Stimulated activated CD8-positive, alpha-beta memory T cell treated with anti-CD3 and anti-CD28 coated beads, Interleukin-4, amount 100 ng/mL, for 1 hour (primary cell): ENCODE results near the gene CMIP.

Experiments
- DNase-seq, 2 donors: peaks; one replicate each; pipeline ENCODE4 v3.0.0-alpha.2; 2020; ENCODE audit warnings: low read depth in 2 of 2, low spot score in 1 of 2

Gene CMIP

DNA sequence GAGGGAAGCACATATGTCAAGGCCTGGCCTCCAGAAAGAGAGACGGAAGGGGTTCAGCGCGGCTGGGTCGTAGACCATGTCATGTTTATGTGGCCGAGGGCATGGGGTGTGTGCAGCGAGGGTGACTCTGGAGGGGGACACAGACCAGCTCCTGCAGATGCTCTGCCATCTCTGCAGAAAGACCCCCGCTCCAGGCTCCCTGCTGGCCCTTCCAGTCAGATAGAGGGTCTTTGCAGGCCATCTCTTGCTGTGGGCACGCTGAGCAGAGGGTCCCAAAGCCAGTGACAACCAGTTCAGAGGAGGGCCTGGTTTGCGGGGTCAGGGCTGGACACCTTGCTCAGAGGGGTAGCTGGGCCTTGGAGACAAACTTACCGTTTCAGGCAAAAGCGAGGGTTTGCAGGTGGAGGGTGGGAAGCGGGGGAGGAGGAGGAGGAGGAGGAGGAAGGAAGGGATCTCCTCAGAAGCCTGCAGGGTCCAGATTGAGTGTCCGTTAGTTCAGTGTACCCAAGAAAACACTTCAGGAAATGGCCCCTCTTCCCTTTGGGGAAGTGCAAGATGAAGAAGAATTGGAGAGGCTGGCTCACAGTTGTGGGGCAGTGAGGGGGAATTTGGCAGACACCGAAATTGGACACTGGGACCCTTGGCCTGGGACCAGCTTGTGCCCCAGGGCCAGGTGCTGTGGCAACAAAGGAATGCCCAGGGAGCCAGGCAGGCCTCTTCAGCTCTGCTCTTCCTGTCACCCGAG, 102.8 kb downstream of the CMIP start:
- no peak for DNase-seq

DNA sequence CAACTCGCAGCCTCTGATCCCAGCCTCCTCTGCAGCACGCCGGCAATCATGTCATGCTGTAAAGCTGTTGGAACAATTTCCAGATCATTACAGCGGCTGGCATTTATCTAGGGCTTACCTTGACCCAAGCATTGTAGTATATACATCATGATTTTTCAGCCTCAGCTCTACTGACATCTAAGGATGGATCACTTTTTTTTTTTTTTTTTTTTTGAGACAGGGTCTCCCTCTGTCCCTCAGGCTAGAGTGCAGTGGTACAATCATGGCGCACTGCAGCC, 103.3 kb downstream of the CMIP start:
- no peak for DNase-seq

DNA sequence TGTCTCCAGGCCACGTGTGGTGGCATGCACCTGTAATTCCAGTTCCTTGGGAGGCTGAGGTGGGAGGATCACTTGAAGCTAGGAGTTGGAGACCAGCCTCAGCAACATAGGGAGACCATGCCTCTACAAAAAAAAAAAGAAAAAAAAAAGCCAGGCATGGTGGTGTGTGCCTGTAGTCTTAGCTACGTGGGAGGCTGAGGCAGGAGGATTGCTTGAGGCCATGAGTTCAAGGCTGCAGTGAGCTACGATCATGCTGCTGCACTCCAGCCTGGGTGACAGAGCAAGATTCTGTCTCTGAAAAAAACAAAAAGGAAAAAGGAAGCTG, 103.9 kb downstream of the CMIP start:
- DNase-seq, result no peak

DNA sequence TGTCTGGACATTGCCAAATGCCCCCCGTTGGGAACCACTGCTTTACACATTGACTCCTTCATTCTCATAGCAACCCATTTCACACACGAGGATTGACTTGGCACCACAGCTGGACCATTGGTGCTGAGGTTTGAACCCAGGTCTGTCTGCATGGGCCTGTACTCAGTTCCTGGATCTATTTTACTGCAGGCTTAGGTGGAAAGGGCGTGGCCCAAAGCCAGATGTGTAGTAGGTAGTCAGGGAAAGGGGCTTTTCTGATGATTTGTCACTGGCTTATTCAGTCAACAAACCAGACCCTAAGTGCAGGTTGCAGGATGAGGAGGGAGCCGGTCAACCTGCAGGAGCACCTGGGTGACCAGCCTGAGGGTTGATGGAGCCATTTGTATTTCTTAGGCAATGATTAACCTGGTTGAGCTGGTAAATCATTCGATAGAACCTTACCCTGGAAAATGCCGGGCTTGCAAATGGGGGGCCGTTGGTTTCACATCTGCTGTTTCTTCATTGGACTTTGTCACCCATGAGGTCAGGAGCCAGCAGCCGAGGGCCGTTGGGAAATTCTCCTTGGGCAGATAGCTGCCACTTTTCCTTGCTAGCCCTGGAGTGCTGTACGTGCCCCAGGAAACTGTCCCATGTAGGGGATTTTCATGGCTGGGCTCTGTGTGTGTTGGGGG, 104.4 kb downstream of the CMIP start:
- DNase-seq, result no peak

DNA sequence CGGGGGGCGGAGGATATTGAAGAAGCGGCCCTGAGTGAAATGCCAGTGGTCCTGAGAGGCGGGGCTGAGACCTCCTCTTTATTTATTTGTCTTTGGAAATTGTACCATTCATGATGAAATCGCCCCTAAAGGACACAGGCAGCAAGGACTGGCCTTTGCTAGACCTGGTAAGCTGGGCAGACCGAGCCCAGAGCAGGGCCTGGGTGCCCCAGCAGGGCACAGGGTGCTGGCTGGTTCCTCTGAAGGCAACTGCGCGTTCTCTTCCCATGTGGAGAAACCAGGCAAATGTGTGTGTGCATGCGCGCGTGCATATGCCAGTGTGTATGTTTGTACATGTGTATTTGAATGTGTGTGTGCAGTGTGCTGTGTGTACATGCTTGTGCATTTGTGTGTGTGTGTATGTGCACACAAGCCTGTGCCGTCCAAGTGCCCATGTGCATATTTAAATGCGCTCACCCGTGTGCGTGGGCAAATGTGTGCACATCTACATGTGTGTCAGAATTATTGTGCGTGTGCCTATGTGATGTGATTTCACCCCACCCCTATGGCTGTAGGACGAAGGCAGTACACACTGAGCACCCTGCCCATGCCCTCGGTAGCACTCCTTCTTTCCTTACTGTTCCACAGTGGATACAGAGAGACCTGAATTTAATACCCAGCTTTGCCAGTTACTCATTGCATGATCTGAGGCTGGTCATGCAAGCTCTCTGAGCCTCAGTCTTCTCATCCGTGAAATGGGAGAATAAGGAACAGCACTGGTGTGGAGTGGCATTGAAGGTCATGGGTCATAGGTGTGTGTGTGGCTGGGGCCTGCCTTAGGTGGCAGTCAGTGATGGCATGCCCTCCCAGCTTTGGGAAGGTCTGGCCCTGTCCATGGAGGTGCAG, 105.2 kb downstream of the CMIP start:
- no peak for DNase-seq

DNA sequence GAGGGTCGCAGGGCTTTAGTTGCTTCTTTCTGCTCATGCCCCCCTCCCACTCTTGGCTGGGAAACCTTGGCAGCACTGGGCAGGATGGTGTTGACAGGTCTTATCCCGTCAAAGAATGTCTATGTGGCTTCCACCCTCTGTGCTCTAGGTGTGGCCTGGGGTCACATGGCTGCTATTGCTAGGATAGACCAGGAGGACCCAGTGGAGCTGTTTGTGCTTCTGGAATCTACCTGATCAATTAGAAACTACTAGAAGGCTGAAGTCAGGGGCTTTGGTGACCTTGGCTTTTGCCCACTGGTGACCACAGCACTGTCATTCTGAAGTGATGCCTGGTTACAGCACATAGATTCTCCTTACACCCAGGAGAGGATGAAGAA, 105.8 kb downstream of the CMIP start:
- no peak for DNase-seq

DNA sequence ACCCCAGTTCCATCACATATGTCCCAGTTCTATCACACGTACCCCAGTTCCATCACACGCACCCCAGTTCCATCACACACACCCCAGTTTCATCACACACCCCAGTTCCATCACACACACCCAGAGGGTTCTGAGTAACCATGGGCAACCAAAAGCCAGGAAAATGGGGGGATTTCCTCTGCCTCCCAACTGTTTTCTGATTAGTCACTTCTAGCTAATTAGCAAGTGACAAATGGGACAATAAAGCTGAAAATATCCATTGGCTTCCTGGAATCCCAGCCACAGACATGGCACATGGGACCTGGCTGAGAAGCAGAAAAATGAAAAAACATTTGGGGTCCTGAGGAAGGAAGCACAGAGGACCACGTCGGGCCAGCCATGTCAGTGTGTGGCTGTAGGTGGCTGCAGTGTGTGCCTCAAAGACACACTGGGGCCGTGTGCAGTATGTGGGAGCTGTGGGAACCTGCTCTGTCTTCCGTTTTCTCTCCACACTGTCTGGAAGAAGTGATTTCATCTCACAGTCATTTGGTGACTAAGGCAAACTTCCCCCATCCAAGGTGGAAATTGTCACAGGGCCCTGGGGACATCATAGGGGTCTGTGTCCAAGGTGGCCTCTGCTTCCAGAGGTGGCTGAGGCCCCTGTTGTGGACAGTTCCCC, 106.7 kb downstream of the CMIP start:
- DNase-seq, result no peak

DNA sequence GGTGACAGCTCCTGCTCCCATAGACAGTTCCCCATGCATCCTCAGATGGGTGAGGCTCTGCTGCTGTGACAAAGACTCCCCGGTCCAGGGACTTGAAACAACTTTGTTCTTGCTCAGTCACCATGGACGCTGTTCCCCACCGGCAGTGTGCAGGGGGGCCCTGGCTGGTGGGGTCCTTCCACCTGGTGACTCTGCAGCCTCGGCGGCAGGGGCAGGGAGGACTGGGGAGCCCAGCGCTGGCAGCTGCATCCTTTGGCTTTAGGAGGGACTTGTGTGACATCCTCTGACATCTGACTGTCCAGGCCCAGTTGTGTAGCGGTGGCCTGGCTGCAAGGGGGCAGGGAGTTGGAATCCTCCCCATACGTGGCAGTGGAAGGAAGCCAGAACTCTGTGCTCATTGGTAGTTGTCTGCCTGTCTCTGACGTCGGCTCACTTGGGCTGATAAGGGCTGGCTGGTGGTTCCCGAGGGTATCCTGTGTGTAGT, 107.3 kb downstream of the CMIP start:
- no peak for DNase-seq

DNA sequence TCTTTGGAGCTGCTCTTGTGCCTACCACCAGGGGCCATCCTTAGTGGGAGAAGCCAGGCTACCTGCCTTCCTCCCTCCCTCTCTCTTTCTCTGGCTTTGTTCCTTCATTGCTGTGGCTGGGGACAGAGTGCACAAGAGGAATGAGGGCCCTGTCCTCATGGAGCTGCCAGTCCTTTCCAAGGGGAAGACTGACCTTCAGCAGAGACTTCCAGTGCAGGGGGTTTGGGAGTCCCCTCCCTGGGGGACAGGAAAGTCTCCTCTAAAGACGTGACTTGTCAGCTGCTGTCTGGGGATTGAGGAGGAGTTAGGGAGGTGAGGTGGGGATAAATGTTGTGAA, 108.1 kb downstream of the CMIP start:
- no peak for DNase-seq

DNA sequence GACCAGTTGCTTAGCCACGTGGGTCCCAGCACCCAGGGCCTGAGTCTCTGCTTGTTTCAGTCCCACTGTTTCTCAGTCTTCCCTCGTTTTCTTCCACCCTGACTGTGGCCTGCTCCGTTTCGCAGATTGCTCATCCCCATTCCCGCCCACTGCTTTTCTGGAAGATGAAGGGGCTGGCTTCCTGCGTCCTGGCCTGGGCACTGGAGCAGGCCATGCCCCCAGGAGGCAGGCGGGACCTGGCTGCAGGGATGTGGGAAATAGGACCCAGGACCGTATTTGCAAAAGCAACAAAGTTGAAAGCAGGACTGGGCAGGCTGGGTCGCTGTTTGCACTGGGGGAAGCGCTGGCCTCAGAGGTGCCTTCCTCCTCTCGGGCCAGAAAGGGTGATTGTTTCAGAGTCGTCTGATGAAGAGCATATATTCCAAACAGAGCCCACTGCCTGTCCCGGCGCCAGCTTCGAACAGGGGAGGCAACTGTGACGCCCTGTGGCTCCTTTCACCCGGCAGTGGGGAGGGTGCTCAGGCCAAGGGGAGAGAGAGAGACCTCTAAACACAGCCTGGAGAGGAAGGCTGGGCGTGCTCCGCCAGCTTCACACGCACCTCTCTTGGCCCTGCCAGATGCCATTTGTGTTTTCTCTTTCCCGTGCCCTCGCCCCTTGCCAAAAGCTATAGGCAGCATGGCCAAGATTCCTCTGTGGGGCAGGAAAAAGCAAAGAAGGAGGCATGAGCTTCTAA, 108.6 kb downstream of the CMIP start:
- DNase-seq, result no peak

DNA sequence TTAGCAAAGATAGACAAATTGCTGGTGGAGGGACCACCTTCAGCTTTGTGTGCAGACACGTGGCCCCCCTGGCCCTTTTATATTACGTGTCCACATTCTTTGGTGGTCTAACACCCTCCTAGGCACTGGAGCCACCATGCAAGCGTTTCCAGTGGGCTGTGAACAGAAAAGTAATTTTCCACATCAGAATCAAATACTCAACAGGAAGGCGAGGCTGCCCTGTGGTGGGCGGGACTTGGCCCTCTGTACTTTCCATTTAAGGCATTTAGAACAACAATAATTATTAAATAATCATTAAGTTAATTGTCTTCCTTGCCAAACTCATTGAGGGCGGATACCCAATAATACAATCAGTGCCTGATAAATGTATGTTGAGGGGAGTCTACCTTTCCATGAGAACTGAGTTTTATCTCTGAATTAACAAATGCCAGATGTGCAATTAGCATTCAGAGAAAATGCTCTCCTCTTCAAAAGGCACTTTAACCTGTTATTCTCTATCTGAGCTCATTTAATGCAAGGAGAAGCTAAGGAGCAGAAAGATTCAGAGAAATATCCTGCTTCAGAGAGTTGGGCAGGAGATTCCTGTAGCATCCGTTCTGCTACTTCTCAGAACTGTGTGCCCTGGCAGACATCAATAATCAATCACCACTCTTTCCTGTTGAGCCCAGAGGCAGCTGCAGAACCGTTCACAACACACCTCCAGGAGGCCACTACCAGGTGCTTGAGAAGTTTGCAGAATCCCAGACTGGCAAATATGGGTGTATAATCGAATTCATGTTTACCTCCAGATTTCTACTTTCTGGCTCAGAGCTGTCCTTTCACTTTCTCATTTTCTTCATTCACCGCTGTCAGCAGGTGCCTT, 109.4 kb downstream of the CMIP start:
- DNase-seq, result no peak

DNA sequence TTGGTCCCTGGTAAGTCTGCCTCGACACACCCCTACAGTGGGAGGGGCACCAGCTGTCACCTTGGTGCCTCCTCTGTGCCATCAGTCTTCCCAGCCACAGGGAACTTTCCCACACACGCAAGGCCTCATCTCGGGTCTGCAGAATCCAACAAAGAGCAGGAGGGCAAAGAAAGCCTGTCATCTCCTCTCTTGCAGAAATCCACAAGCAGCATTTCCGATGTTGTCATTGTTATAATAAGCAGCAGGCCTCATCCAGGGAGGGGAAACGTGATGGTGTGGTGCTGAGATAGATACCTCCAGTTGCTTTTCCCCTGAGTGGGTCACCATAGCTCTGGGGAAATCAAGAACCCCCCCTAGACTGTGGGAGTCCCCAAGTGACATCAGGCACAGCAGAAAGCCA, 110.4 kb downstream of the CMIP start:
- no peak for DNase-seq

DNA sequence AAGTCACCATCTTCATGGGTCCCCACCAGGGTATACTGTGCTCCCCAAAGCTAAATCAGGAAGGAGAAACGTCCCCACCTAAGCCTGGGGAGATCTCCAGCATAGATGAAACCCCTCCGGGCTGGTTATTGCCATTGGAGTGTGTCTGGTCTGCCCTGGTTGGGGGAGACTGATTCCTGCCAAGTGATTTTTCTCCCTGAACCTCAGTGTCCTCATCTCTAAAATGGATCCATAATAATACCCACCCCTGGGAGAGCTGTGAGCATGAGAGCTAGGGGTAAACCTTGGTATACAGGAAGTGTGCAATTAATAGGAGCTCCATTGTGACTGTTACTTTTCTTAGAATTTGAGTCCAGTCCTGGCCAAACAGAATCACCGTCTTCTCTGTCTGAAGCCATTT, 111.1 kb downstream of the CMIP start:
- no peak for DNase-seq

DNA sequence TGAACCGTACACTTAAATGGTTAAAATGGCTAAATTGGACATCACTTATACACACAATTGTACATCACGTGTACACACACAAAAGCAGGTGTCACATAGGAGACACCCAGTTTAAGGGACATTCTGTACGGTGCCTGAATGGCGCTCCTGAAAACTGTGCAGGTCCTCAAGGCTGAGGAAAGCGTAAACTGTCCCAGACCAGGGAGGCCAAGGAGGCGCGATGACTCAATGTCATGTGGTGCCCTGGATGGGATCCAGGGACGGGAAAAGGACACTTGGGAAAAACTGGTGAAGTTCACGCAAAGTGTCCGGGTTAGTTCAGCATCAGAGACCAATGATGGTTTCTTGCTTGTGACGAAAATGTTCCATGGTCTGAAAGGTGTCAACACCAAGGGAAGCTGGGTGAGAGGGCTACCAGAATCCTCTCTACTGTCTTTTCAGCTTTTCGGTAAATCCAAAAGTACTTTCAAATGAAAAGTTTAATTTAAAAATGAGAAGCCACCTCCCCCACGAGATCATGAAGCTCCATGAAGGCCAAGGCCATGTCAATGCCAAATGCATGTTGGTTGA, 112.2 kb downstream of the CMIP start:
- DNase-seq, result no peak

DNA sequence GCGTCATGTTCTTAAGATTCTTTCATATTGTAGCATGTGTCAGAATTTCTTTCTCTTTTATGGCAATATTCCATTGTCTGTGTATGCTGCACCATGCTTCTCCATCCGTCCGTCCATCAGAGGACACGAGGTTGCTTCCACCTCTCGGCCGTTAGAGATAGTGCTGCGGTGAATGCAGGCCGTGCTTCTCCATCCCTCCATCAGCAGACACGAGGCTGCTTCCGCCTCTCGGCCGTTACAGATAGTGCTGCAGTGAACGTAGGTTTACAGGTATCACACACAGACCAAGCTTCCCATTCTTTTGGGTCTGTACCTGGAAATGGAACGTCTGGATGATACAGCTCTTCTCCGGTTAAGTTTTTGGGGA, 113.5 kb downstream of the CMIP start:
- no peak for DNase-seq

DNA sequence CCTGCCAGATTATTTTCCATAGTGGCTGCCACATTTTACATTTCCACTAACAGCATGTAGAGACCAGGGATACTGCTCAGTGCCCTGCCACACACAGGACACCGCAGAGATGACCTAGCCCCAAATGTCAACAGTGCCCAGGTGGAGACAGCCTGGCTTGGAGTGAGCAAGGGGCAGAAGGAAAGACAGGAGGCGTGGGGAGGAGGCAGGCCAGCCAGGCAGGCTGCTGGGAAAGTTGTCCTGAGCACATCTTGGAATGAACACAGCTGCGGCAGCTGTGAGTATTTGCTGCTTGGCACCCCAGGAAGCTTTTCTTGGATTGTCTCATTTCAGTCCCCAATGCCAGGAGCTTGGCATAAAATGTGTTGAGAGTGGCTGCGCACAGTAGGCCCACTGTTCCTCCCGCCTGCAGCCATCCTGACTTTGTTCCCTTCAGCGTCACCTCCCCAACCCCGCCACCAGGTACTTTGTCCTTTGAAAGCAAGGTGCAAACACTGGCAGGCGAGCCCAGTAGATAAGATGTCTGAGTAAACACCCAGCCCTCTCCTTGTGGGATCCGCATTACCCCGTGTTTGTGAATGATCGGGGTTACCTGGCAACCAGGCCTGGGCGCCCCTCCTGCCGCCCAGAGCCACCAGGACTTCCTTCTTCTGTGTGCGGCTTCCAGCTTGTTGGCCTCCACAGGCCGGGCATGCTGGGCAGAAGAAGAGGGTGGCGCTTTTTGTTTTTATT, 114.0 kb downstream of the CMIP start:
- no peak for DNase-seq

DNA sequence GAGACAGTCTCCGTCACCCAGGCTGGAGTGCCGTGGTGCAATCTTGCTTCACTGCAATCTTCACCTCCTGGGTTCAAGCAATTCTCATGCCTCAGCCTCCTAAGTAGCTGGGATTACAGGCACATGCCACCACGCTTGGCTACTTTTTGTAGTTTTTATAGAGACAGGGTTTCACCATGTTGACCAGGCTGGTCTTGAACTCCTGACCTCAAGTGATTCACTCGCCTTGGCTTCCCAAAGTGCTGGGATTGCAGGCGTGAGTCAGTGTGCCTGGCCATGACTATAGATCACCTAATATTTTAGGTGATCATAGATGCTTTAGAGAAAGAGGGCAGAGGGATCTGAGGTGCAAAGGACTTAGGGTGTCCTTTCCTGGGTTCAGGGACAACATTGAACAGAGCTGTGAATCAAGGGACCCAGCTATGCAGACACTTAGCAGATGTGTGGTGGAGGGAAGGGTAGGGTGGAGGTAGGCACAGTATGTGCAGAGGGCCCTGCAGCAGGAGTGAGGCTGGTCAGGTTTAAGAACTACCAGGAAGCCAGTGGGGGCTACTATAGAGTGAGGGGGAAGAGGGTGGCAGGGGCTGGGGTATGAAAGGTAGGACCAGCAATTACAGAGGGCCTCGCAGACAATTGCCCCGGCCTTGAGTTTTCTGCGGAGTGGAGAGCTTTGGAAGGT, 116.5 kb downstream of the CMIP start:
- DNase-seq, result no peak

DNA sequence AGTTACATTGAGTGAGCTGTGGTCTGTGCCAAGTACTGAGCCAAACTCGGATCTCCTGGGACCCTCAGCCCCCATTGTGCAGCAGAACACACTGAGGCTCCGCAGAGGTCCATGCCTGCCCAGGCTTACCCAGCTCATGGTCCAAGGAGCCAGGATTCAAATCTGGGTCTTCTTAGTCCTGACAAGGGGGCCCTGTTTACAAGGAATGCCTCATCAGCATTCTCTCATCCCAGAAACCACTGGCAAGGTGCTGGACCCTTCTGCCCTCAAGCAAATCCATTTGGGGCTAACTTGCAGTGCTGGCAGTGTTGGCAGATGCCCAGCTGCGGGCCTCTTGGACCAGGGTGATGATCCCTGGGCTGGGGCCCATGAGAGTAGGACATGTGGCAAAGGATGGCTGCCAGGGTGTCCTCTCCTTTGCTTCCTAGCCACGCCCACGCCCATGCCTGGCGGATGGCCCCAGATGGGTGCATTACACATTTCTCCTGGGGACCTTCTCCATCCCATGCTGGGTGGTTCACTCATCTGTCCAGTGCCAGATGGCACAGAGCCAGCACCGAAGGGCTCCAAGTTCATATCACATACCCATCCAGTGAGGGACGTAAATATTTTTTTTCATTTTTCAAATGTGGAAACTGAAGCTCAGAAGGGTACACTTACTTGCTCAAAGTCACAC, 117.7 kb downstream of the CMIP start:
- no peak for DNase-seq
